SKM-1 treated with dmso at 0.1 percent for 144 hours (cell line): ENCODE measurements around the gene ARF1.

Source experiments
- DNase-seq: peaks from one replicate; lab custom pipeline; 2025; ENCODE audit not compliant: unreplicated experiment; lab: John Stamatoyannopoulos, UW

Gene ARF1

GRCh38 chr1:228084325-228084724 is 1.8 kb downstream of the ARF1 start:
- DNase-seq: peak; percentile 26

- no peak for DNase-seq
Measured at GRCh38 chr1:228084797-228085196, 2.3 kb downstream of the ARF1 start.

- no peak for DNase-seq
Measured at GRCh38 chr1:228085287-228085951, 2.9 kb downstream of the ARF1 start.

- no peak for DNase-seq
Measured at GRCh38 chr1:228087771-228088251, 5.3 kb downstream of the ARF1 start.

GRCh38 chr1:228088586-228089498 is 6.3 kb downstream of the ARF1 start:
- DNase-seq: peak; percentile 80

- peak; percentile 78 for DNase-seq
Measured at GRCh38 chr1:228089519-228090380, 7.2 kb downstream of the ARF1 start.

GRCh38 chr1:228090613-228091081 is 8.1 kb downstream of the ARF1 start:
- no peak for DNase-seq

GRCh38 chr1:228091084-228091483 is 8.6 kb downstream of the ARF1 start:
- DNase-seq: no peak

GRCh38 chr1:228092342-228093049 is 10.0 kb downstream of the ARF1 start:
- DNase-seq: no peak

- DNase-seq: no peak
Measured at GRCh38 chr1:228093050-228093906, 10.8 kb downstream of the ARF1 start.

- no peak for DNase-seq
Measured at GRCh38 chr1:228094432-228095016, 12.0 kb downstream of the ARF1 start.

- DNase-seq: no peak
Measured at GRCh38 chr1:228095161-228095560, 12.7 kb downstream of the ARF1 start.

GRCh38 chr1:228095938-228096337 is 13.4 kb downstream of the ARF1 start:
- no peak for DNase-seq

GRCh38 chr1:228096416-228097332 is 14.2 kb downstream of the ARF1 start:
- no peak for DNase-seq

GRCh38 chr1:228097333-228098081 is 15.0 kb downstream of the ARF1 start:
- no peak for DNase-seq

- DNase-seq: no peak
Measured at GRCh38 chr1:228098323-228098931, 15.9 kb downstream of the ARF1 start.

- DNase-seq: no peak
Measured at GRCh38 chr1:228099331-228099732, 16.8 kb downstream of the ARF1 start.
